DND-41 (cell line): Measurements from ENCODE around the gene SH3BP5.

Experiments
- CTCF ChIP-seq: IDR thresholded peaks from 2 replicates; pipeline ENCODE4 v1.5.1; 2012; ENCODE audit warnings: borderline replicate concordance, low read length, moderate library complexity, mild to moderate bottlenecking; ENCODE audit not compliant: poor library complexity, severe bottlenecking; ENCODE audit errors: extremely low read depth
- EZH2 ChIP-seq: IDR thresholded peaks from 3 replicates; pipeline ENCODE4 v1.6.1; 2012; ENCODE audit warnings: borderline replicate concordance, low read depth, mild to moderate bottlenecking, moderate library complexity, low read length, inconsistent platforms; ENCODE audit not compliant: severe bottlenecking

GRCh38 chr3:15276028-15276724, 56.2 kb downstream of the SH3BP5 start:
- TF ChIP-seq CTCF (no peak), EZH2 (no peak)
